Measurements from ENCODE around the gene CARD11. TPM values are rescaled to one million over a fixed set of nuclear protein-coding genes. Genes with fewer than 3 reads are reported as not detected.

CARD11 gene
- total and polyA plus RNA-seq, 5 experiments from 2014 or later: 10.8 to 109 (median 40.2) TPM

DNA sequence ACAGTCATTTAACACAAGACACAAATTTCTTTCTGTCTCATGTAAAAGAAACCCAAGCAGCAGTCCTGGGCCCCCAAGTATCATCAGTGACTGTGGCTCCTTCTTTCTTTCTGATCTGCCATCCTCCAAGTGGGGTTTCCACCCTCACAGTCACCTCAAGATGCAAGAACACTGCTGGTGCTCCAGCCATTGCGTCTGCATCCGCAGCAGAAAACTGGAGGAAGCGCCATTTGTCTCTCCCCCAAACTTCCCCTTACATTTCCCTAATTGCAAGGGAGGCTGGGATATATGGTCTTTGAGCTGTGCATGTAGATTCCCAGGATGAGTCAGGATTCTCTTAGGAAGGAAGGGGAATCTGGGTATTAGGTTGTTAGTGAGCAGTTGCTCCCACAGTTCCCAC is 138.6 kb downstream of the CARD11 start:
- no peaks in the 10 kb centered on the region for H3K27me3 Mint-ChIP-seq
- peaks cover 0 to 51% (median 32%) of the 10 kb centered on the region in 3 donors for H3K36me3 Mint-ChIP-seq
- peaks cover 0 to 4% (median 0%) of the 10 kb centered on the region in 9 donors for H3K9me3 Mint-ChIP-seq
- peaks cover 4 to 20% (median 18%) of the 10 kb centered on the region in 4 donors for H3K4me1 Mint-ChIP-seq
- DNase-seq: no peak
- ATAC-seq: no peak
- peak overlapping the region in 3 of 10 donors; percentile 1 to 43 (median 12) for H3K27ac Mint-ChIP-seq
- POLR2A ChIA-PET: no interaction called here
- no peak overlapping the region for H3K4me3 Mint-ChIP-seq

GRCh38 chr7:2904202-2904601 is 139.5 kb downstream of the CARD11 start:
- Mint-ChIP-seq H3K4me1 (peaks cover 4 to 20% (median 18%) of the 10 kb centered on the region in 4 donors), H3K36me3 (peaks cover 0 to 50% (median 32%) of the 10 kb centered on the region in 3 donors), H3K4me3 (peak overlapping the region in 1 of 10 donors; percentile 56), H3K27me3 (no peaks in the 10 kb centered on the region), H3K9me3 (peaks cover 0 to 4% (median 0%) of the 10 kb centered on the region in 9 donors), H3K27ac (peak overlapping the region in 5 of 10 donors; percentile 56 to 89 (median 71))
- no peak for ATAC-seq
- POLR2A ChIA-PET: no interaction called here
- DNase-seq: no peak

GRCh38 chr7:2903682-2904162 is 139.9 kb downstream of the CARD11 start:
- Mint-ChIP-seq H3K36me3 (peaks cover 0 to 45% (median 32%) of the 10 kb centered on the region in 3 donors), H3K27me3 (no peaks in the 10 kb centered on the region), H3K9me3 (peaks cover 0 to 4% (median 0%) of the 10 kb centered on the region in 9 donors), H3K27ac (peak overlapping the region in 7 of 10 donors; percentile 8 to 89 (median 65)), H3K4me3 (peak overlapping the region in 1 of 10 donors; percentile 56), H3K4me1 (peaks cover 4 to 20% (median 18%) of the 10 kb centered on the region in 4 donors)
- POLR2A ChIA-PET: no interaction called here
- ATAC-seq: peak in 1 of 2 donors; percentile 15
- no peak for DNase-seq

- H3K4me1 Mint-ChIP-seq: peaks cover 13 to 30% (median 29%) of the 10 kb centered on the region in 4 donors
- H3K4me3 Mint-ChIP-seq: no peak overlapping the region
- peak overlapping the region in 2 of 10 donors; percentile 21 to 72 for H3K27ac Mint-ChIP-seq
- H3K36me3 Mint-ChIP-seq: peaks cover 0 to 3% (median 0%) of the 10 kb centered on the region in 3 donors
- no peaks in the 10 kb centered on the region for H3K27me3 Mint-ChIP-seq
- DNase-seq: no peak
- no peak for ATAC-seq
- peaks cover 0 to 4% (median 0%) of the 10 kb centered on the region in 9 donors for H3K9me3 Mint-ChIP-seq
- POLR2A ChIA-PET: no interaction called here
Measured at GRCh38 chr7:2897023-2897422, 146.6 kb downstream of the CARD11 start.

GRCh38 chr7:2896131-2896530 is 147.5 kb downstream of the CARD11 start:
- DNase-seq (no peak), ATAC-seq (no peak)
- H3K4me1 Mint-ChIP-seq: peaks cover 11 to 30% (median 27%) of the 10 kb centered on the region in 4 donors
- peak overlapping the region in 1 of 10 donors; percentile 24 for H3K4me3 Mint-ChIP-seq
- peaks cover 0 to 1% (median 0%) of the 10 kb centered on the region in 3 donors for H3K36me3 Mint-ChIP-seq
- H3K27ac Mint-ChIP-seq: peak overlapping the region in 3 of 10 donors; percentile 12 to 46 (median 25)
- peaks cover 0 to 4% (median 0%) of the 10 kb centered on the region in 9 donors for H3K9me3 Mint-ChIP-seq
- POLR2A ChIA-PET: no interaction called here
- H3K27me3 Mint-ChIP-seq: no peaks in the 10 kb centered on the region

- peak overlapping the region; percentile 80 to 91 (median 84) for H3K4me3 Mint-ChIP-seq
- H3K4me1 Mint-ChIP-seq: peaks cover 11 to 30% (median 27%) of the 10 kb centered on the region in 4 donors
- no peaks in the 10 kb centered on the region for H3K27me3 Mint-ChIP-seq
- peak in 8 of 10 donors; percentile 35 to 56 (median 42) for DNase-seq
- peak; percentile 83 to 90 for ATAC-seq
- peak overlapping the region; percentile 72 to 94 (median 86) for H3K27ac Mint-ChIP-seq
- peaks cover 0 to 4% (median 0%) of the 10 kb centered on the region in 9 donors for H3K9me3 Mint-ChIP-seq
- H3K36me3 Mint-ChIP-seq: no peaks in the 10 kb centered on the region
- POLR2A ChIA-PET: interaction anchor here (0.7 to 0.9 kb wide), 2 partner anchors 71 to 255 kb away, joined by 3 read pairs; no protein-coding TSS in a partner anchor
Measured at GRCh38 chr7:2894118-2894940, 149.3 kb downstream of the CARD11 start.

GRCh38 chr7:2893411-2893861 is 150.2 kb downstream of the CARD11 start:
- DNase-seq (peak in 3 of 10 donors; percentile 12 to 19 (median 14)), ATAC-seq (peak in 1 of 2 donors; percentile 68)
- H3K9me3 Mint-ChIP-seq: peaks cover 0 to under 1% (median 0%) of the 10 kb centered on the region in 9 donors
- peaks cover 11 to 30% (median 27%) of the 10 kb centered on the region in 4 donors for H3K4me1 Mint-ChIP-seq
- POLR2A ChIA-PET: interaction anchor here (0.6 kb wide), 2 partner anchors 8 to 148 kb away, joined by 3 read pairs; no protein-coding TSS in a partner anchor
- no peaks in the 10 kb centered on the region for H3K27me3 Mint-ChIP-seq
- H3K36me3 Mint-ChIP-seq: no peaks in the 10 kb centered on the region
- H3K4me3 Mint-ChIP-seq: peak overlapping the region in 9 of 10 donors; percentile 60 to 91 (median 80)
- H3K27ac Mint-ChIP-seq: peak overlapping the region in 9 of 10 donors; percentile 53 to 90 (median 82)

DNA sequence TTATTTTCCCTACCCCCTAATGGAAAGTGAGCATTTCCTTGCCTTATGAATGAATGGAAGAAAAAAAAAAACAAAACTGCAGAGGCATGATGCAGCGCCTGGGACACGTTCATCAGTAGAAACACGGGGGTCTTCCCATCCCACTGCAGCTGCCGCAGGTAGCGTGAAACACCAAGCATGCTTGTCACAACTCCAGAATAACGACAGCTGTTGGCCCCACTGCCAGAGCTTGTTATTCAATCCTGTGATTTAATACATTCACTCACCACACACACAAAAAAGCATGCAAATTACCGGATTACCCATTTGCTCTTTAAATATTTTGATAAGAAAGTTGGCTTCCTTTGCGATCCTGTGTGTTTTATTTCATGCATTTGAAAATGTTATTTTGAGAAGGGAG is 151.1 kb downstream of the CARD11 start:
- Mint-ChIP-seq H3K4me1 (peaks cover 11 to 30% (median 27%) of the 10 kb centered on the region in 4 donors), H3K36me3 (no peaks in the 10 kb centered on the region), H3K9me3 (no peaks in the 10 kb centered on the region), H3K4me3 (peak overlapping the region in 6 of 10 donors; percentile 14 to 56 (median 33)), H3K27ac (peak overlapping the region in 9 of 10 donors; percentile 29 to 90 (median 56)), H3K27me3 (no peaks in the 10 kb centered on the region)
- no peak for DNase-seq
- POLR2A ChIA-PET: interaction anchor here (0.7 kb wide), 1 partner anchor 87 kb away, joined by 3 read pairs; no protein-coding TSS in a partner anchor
- no peak for ATAC-seq

GRCh38 chr7:2887816-2888215 is 155.9 kb downstream of the CARD11 start:
- no peaks in the 10 kb centered on the region for H3K36me3 Mint-ChIP-seq
- no peak for ATAC-seq
- POLR2A ChIA-PET: no interaction called here
- H3K4me1 Mint-ChIP-seq: peaks cover 6 to 18% (median 9%) of the 10 kb centered on the region in 4 donors
- H3K9me3 Mint-ChIP-seq: no peaks in the 10 kb centered on the region
- no peak overlapping the region for H3K4me3 Mint-ChIP-seq
- no peak for DNase-seq
- no peak overlapping the region for H3K27ac Mint-ChIP-seq
- no peaks in the 10 kb centered on the region for H3K27me3 Mint-ChIP-seq

GRCh38 chr7:2886900-2887299 is 156.8 kb downstream of the CARD11 start:
- Mint-ChIP-seq H3K27ac (peak overlapping the region in 1 of 10 donors; percentile 0), H3K4me3 (peak overlapping the region in 1 of 10 donors; percentile 6), H3K36me3 (no peaks in the 10 kb centered on the region), H3K4me1 (peaks cover 3 to 14% (median 6%) of the 10 kb centered on the region in 4 donors), H3K9me3 (no peaks in the 10 kb centered on the region), H3K27me3 (no peaks in the 10 kb centered on the region)
- DNase-seq (peak in 9 of 10 donors; percentile 30 to 83 (median 47)), ATAC-seq (peak; percentile 72 to 81)
- POLR2A ChIA-PET: no interaction called here

DNA sequence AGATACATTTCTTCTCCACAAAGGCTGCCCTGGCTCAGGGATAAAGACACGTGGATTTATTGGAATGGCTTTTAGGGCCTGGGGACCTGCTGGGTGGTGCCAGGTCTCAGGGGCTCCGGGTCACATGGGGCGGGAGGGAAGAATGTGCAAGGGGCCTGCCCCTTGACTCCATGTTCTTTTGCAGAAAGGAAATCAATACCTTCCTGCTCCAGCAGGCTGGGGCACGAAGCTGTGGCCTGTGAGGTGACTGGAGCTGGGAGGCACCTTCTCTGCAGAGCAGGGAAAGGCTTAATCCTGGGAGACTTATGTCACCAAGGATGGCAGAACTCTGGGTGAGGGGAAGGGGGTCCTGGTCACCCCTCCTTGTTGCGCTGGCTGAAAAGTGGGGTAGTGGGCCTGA is 157.3 kb downstream of the CARD11 start:
- H3K27ac Mint-ChIP-seq: peak overlapping the region in 3 of 10 donors; percentile 21 to 71 (median 38)

DNA sequence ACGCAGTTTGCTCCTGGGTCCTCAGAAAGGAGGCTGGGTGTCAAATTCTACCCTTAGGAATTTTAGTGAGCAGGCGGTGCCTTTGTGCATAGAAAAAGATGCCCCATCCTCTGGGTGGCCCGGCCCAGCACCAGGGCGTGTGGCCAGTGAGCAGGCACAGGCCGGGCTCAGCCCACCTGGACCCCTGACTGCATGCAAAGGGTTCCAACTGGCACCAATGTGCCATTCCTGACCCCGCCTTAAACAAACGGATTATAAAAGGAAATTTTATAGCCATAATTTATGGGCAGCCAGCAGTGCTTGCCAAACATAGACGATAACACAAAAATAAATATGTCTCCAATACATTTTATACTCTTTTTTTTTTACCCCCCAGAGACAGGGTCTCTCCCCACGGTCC is 159.5 kb downstream of the CARD11 start:
- DNase-seq (no peak), ATAC-seq (no peak)
- Mint-ChIP-seq H3K4me3 (no peak overlapping the region), H3K4me1 (peaks cover 10 to 31% (median 17%) of the 10 kb centered on the region in 4 donors), H3K27me3 (no peaks in the 10 kb centered on the region), H3K9me3 (no peaks in the 10 kb centered on the region), H3K27ac (peak overlapping the region in 1 of 10 donors; percentile 75), H3K36me3 (no peaks in the 10 kb centered on the region)
- POLR2A ChIA-PET: no interaction called here

More for the DNA sequence above, 157.3 kb downstream of the CARD11 start:
- Mint-ChIP-seq H3K9me3 (no peaks in the 10 kb centered on the region), H3K27me3 (no peaks in the 10 kb centered on the region), H3K4me3 (peak overlapping the region in 1 of 10 donors; percentile 42), H3K36me3 (no peaks in the 10 kb centered on the region), H3K4me1 (peaks cover 3 to 14% (median 6%) of the 10 kb centered on the region in 4 donors)
- ATAC-seq: no peak
- POLR2A ChIA-PET: no interaction called here
- no peak for DNase-seq

All from naive thymus-derived CD8-positive, alpha-beta T cell (primary cell).